ENCODE results near the gene SENP7. TPM values are rescaled to one million over a fixed set of nuclear protein-coding genes. Genes with fewer than 3 reads are reported as not detected.

SENP7 gene
- total RNA-seq, 1 donor from 2014 or later, result 20.0 TPM

DNA sequence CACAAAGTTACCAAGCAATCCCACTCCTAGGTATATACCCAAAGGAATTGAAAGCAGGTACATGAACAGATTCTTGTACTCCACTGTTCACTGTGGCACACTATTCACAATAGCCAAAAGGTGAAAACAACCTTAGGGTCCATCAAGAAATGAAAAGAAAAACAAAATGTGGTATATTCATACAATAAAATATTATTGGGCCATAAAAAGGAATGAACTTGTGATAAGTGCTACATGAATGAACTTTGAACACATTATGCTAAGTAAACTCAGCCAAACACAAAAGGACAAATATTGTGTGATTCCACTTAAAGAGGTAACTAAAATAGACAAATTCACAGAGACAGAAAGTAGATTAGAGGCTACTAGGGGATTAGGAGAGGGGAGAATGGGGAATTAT lies 137.4 kb downstream of the SENP7 start:
- Histone ChIP-seq H3K4me3 (no peak overlapping the region), H3K27ac (no peak overlapping the region), H3K4me1 (peaks cover 4% of the 10 kb centered on the region), H3K9me3 (no peaks in the 10 kb centered on the region), H3K36me3 (peaks cover 11% of the 10 kb centered on the region), H3K27me3 (no peaks in the 10 kb centered on the region)
- DNase-seq (no peak), ATAC-seq (no peak)
- TF ChIP-seq, protein P1, sequence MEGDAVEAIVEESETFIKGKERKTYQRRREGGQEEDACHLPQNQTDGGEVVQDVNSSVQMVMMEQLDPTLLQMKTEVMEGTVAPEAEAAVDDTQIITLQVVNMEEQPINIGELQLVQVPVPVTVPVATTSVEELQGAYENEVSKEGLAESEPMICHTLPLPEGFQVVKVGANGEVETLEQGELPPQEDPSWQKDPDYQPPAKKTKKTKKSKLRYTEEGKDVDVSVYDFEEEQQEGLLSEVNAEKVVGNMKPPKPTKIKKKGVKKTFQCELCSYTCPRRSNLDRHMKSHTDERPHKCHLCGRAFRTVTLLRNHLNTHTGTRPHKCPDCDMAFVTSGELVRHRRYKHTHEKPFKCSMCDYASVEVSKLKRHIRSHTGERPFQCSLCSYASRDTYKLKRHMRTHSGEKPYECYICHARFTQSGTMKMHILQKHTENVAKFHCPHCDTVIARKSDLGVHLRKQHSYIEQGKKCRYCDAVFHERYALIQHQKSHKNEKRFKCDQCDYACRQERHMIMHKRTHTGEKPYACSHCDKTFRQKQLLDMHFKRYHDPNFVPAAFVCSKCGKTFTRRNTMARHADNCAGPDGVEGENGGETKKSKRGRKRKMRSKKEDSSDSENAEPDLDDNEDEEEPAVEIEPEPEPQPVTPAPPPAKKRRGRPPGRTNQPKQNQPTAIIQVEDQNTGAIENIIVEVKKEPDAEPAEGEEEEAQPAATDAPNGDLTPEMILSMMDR (IDR thresholded peaks at IDR 0.05), result no peak
- intact Hi-C loops (cut with DNase I), result no loop called here

DNA sequence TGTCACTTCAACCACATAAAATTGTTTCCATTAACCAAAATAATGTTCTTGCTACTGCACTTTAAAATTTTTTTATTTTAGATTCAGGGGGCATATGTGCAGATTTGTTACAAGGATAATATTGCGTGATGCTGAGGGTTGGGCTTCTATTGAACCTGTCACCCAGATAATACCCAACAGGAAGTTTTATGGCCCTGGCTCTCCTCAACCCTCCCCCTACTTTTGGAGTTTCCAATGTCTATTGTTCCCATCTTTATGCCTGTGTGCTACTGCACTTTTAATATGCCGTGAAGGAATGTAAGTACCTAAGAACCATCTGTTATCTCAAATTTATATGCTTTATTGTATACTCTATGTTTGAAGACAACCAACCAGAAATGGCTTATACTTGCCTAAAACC lies 150.6 kb downstream of the SENP7 start:
- H3K9me3 ChIP-seq, result no peaks in the 10 kb centered on the region
- H3K4me1 ChIP-seq, result no peaks in the 10 kb centered on the region
- no peak overlapping the region for H3K4me3 ChIP-seq
- no peak overlapping the region for H3K27ac ChIP-seq
- no peak for ATAC-seq
- H3K36me3 ChIP-seq, result peaks cover 38% of the 10 kb centered on the region
- DNase-seq, result no peak
- TF ChIP-seq, protein P1 (IDR thresholded peaks at IDR 0.05), result no peak
- intact Hi-C loops (cut with DNase I), result no loop called here
- H3K27me3 ChIP-seq, result no peaks in the 10 kb centered on the region

DNA sequence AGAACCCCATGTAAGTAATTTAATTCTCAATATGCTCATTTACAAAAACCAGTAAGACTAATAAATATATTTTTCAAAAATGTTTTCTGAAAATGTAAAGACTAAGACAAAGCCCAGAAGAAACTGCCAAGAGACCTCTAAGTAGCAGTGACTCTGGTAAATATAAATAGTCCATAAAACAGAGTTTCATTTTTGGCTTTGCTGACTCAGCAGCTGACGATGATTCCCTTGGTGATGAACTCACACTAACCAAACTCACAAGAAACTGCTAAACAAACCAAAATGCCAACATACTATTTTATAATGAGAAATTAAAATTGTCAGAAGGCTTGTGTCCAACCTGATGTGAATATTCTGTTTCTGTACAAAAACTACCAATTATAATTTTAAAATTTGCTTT lies 161.2 kb downstream of the SENP7 start:
- Histone ChIP-seq H3K36me3 (peaks cover under 1% of the 10 kb centered on the region), H3K27ac (no peak overlapping the region), H3K4me1 (no peaks in the 10 kb centered on the region), H3K4me3 (no peak overlapping the region), H3K27me3 (no peaks in the 10 kb centered on the region), H3K9me3 (no peaks in the 10 kb centered on the region)
- ATAC-seq (no peak), DNase-seq (no peak)
- intact Hi-C loops (cut with DNase I), result no loop called here
- TF ChIP-seq, protein P1 (IDR thresholded peaks at IDR 0.05), result no peak

DNA sequence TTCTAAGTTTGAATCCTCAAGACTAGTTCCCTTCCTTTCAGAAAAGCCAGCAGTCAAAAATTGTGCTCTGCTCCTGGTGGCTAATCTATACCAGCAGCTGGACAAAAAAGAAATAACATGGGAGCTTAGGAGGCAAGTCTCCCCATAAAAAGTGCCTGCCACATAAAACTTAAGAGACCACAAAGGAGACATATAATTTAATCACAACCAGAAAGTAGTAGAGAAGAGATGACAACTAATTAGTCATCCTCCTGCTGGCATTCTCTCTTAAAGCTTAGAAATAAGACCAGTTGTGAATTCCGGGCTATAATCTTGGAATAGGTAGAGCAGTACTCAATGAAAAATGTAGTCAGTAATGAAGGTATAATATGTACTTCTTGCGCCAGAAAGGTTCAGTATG lies 172.4 kb downstream of the SENP7 start:
- H3K36me3 ChIP-seq, result peaks cover 11% of the 10 kb centered on the region
- ATAC-seq (no peak), DNase-seq (no peak)
- H3K4me1 ChIP-seq, result no peaks in the 10 kb centered on the region
- H3K27ac ChIP-seq, result no peak overlapping the region
- H3K4me3 ChIP-seq, result no peak overlapping the region
- H3K9me3 ChIP-seq, result no peaks in the 10 kb centered on the region
- H3K27me3 ChIP-seq, result no peaks in the 10 kb centered on the region
- TF ChIP-seq, protein P1 (IDR thresholded peaks at IDR 0.05), result no peak
- intact Hi-C loops (cut with DNase I), result no loop called here

DNA sequence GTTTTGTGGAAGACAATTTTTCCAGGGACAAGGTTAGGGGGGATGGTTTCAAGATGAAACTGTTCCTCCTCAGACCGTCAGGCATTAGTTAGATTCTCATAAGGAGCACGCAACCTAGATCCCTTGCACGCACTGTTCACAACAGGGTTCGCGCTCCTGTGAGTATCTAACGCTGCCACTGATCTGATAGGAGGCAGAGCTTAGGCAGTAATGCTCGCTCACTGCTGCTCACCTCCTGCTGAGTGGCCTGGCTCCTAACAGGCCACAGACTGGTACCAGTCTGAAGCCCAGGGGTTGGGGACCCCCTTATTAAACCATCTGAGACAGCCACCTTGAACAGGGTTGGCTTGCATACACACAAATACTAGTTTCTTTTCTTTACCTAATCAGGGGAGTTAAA lies 179.1 kb downstream of the SENP7 start:
- ATAC-seq (no peak), DNase-seq (no peak)
- Histone ChIP-seq H3K9me3 (no peaks in the 10 kb centered on the region), H3K4me1 (no peaks in the 10 kb centered on the region), H3K36me3 (peaks cover 13% of the 10 kb centered on the region), H3K27ac (no peak overlapping the region), H3K27me3 (no peaks in the 10 kb centered on the region), H3K4me3 (no peak overlapping the region)
- TF ChIP-seq, protein P1 (IDR thresholded peaks at IDR 0.05), result no peak
- intact Hi-C loops (cut with DNase I), result no loop called here

DNA sequence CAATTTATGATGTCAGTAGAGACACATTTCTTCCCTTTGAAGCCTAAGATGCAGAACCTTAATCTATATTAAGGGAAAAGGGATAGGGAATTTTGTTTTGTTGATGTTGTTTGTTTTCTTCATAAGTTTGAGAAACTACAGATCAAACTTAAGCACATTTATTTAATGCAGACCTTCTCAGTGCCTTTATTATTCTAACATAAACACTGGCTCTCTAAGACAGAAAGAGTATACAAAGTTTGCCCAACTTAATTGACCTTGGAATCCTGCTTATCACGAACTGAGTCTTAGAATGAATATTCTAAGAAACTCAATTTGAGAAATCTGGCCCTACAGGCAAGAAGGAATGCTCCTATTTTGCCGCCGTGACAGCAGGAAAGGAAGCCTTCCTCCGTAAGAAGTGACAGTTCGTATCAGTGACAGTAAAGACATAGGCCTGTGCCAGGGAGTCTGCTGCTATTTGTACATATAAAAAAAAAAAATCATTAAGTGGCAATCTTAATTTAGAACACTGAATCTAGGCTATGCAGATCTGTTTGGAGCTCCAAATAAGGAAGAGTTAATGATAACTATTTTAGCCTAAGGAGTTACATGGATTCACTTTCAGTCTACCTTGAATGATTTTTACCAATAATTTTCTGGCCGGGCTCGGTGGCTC lies 183.9 kb downstream of the SENP7 start:
- no peak for ATAC-seq
- TF ChIP-seq, protein P1 (IDR thresholded peaks at IDR 0.05), result no peak
- intact Hi-C loops (cut with DNase I), result no loop called here

More for the DNA sequence above, 183.9 kb downstream of the SENP7 start:
- H3K36me3 ChIP-seq, result peaks cover 53% of the 10 kb centered on the region
- H3K27me3 ChIP-seq, result no peaks in the 10 kb centered on the region
- DNase-seq, result no peak
- no peak overlapping the region for H3K27ac ChIP-seq
- no peaks in the 10 kb centered on the region for H3K9me3 ChIP-seq
- H3K4me1 ChIP-seq, result no peaks in the 10 kb centered on the region
- H3K4me3 ChIP-seq, result no peak overlapping the region
